ENCODE measurements around the gene DCP1A.
"Not testable (repeated sequence)": the region's sequence is repeated elsewhere in the genome, so short reads cannot be mapped to it uniquely, and the experiment has no call there.

Gene DCP1A

DNA sequence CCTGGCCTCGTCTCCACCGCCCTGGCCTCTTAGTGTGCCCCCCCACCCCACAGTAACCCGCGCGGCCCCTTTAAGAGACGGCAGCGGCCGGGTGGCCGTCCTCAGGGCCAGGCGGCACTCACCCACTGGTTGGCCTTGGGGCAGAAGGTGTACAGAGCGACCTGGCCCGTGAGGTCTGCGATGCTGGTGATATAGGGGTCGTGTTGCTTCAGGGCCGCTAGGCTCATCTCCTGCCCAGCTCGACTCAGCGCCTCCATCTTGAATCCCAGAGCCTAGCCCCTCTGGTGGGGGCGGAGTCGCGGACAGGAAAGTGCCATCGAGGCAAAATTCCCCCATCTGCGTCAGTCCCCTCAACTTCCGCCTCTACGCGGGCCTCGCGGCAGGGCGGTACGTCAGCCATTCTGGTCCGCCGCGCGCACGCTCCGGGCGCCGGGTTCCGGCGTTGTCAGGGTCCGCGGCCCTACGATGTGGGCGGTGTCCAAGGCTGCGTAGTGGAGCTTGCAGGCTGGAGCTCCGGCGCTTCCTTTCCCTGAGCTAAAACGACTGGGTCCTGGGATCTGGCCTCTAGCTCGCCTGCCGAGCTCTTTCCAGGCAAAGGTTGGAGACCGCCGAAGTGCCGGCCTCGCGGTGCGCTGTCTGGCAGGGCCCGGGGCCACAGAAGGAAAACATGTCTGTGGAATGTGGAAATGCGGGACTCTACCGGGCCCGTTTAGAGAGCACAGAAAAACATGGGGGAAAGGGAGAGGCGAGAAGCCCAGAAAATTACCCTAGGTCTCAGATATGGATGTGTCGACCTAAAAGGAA, at the start of gene DCP1A:
Gene DCP1A, minus strand, starts transcription at position 283 of the 804 bp plus-strand sequence. Its CDS starts 26 bp downstream, at position 257.
- DNase-seq (ENCODE audit: low spot score) = peak; percentile 97

DNA sequence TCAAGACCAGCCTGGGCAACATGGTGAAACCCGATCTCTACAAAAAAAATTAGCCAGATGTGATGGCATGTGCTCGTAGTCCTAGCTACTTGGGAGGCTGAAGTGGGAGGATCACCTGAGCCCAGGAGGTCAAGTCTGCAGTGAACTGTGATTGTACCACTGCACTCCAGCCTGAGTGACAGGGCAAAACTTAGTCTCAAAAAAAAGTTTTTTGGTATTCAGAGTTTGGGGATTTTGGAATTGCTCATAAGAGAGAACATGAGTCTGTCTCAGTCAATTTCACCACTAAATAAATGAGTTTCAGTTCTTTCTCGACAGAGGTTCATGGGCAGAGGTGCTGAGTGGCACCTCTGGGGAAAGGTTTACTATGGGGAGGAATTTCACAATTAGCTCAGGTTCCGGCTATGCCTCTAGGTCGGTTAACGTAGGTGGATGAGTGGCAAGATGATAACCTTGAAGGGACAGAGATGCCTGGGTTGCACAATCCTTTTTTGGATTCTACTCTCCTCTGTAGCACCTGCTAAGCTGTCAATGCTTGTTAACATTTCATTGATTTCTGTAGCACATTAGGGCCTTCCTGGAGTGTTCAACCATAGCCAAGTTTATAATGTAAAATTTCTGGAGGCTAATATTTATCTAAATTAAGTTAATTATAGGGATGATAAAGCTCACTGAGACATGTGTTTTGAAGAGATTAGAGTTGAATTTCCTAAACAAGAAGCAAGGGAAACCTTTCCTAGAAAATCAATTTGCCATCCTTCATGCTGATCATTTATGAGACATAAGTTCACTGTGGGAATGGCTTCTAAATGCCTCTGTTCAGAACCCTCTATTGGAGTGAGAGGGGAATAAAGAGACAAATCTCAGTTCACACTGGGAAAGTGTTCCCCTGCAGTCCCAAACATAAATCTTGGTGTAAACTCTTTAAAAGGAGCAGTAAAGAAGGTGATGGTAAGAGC, 37.4 kb upstream of the DCP1A start:
- no peak for DNase-seq (ENCODE audit: low spot score)

DNA sequence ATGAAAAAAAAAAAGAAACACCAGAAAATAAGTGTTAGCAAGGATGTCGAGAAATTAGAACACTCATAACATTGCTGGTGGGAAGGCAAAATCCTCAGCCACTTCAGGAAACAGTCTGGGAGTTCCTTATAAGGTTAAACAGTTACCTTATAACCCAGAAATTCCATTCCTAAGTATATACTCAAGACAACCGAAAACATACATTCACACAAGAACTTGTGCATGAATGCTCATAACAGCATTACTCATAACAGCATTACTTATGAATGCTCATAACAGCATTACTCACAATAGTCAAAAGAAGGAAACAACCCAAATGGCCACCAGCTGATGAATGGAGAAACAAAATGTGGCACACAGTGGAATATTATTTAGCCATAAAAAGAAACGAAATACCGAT, 34.8 kb upstream of the DCP1A start:
- DNase-seq (ENCODE audit: low spot score) = no peak

DNA sequence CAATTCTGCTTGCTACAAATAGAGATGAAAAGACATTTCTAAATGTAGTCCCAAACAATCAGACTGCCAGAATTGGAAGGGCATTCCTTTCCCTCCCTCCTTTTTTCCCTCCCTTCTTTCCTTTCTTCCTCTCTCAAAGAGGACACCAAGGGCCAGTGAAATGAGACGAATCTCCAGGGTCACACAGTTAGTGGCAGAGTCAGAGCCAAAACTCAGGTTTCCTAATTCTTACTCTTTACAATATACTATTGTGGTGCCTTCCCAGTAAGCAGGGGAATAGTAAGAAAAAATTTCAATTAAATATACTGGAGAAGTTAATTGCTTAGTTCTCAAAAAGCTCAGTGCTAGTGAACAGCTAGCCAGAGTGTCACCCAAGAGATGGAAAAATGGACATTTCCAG, 33.0 kb upstream of the DCP1A start:
- no peak for DNase-seq (ENCODE audit: low spot score)

DNA sequence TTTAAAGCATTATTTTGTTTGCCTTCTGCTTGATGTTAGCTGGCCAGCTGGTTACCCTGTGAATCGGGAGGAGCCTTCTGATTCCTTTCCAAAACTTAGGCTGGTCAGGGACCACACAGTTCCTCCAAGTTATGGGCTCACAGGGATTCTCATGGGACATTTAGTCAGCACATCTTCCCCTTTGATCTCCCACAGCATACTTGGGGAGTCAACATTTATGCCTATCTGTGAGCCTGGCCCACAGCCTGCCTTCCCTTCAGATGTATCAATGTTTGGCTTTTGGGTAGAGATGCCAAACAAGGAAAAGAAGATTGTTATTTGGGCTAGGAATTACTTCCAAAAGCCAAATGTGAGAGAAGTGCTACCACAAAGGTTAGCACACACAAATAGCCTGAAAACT, 32.6 kb upstream of the DCP1A start:
- no peak for DNase-seq (ENCODE audit: low spot score)

DNA sequence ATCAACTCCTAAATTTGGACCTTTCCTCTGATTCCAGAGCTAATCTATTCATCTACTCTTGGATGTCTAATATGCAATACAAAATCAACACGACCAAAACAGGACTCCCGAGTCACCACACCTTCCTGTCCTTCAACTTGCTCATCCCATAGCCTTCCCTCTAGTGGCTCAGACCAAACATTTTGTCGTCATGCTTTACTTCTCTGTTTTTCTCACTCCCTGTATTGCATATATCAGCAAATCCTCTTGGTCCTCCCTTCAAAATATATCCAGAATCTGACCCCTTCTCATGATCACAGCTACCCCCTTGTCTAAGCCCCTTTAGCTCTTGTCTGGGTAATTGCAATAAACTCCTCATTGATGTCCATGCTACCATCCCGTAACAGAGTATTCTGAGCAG, 30.5 kb upstream of the DCP1A start:
- no peak for DNase-seq (ENCODE audit: low spot score)

DNA sequence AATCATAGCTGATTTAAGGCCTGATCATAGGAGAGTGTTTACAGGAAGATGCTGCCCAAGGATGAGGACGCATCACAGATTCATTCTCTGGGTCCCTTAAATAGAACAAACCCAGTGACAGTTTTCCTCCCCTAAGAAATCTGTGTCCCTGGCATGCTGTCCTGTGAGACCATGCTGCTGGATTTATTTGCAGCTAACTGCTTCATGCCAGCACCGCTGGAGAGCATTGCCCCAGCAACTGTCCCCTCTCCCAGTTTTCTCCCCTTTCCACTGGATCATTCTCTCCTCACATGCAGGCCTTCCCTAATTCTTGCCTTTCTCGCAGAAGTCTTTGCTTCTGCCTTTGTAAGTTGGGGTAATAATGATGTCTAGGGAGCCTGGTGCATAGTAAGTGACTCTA, 29.3 kb upstream of the DCP1A start:
- DNase-seq (ENCODE audit: low spot score) = no peak

DNA sequence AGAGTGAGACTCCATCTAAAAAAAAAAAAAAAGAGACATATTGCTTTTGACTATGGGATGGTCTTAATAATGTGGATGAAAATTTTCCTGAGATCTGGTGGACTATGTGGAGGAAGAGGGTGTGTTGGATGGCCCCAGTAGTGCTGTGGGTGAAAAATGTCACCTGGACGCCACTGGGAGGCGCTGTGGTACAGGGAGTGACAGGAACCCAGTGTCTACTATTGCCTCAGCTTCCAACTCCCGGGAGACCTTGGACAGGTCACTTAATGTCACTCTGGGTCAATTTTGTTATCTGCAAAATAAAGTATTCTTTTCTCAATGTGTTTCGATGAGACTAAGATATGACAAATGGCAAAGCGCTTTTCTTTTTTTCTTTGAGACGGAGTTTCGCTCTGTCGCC, 27.7 kb upstream of the DCP1A start:
- DNase-seq (ENCODE audit: low spot score) = peak; percentile 65

DNA sequence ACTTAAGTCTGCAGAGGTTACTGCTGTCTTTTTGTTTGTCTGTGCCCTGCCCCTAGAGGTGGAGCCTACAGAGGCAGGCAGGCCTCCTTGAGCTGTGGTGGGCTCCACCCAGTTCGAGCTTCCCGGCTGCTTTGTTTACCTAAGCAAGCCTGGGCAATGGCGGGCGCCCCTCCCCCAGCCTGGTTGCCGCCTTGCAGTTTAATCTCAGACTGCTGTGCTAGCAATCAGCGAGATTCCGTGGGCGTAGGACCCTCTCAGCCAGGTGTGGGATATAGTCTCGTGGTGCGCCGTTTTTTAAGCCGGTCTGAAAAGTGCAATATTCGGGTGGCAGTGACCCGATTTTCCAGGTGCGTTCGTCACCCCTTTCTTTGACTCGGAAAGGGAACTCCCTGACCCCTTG, 23.4 kb upstream of the DCP1A start:
- DNase-seq (ENCODE audit: low spot score) = not testable (repeated sequence)

DNA sequence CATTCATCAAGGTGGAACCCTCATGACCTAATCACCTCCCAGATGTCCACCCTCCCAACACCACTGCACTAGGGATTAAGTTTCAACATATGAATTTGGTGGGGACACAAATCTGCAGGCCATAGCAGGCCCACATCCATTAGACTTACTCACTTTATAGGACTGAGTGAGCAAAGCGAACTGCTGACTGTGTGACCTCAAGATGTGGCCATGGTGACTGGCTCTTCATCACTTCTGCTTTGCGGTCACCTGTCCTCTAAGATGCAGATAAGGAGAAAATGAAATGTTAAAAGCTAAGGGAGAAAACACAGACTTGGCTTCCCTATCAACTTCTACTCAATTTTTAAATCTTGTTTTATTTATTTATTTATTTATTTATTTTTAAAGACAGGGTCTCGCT, 14.5 kb upstream of the DCP1A start:
- no peak for DNase-seq (ENCODE audit: low spot score)

DNA sequence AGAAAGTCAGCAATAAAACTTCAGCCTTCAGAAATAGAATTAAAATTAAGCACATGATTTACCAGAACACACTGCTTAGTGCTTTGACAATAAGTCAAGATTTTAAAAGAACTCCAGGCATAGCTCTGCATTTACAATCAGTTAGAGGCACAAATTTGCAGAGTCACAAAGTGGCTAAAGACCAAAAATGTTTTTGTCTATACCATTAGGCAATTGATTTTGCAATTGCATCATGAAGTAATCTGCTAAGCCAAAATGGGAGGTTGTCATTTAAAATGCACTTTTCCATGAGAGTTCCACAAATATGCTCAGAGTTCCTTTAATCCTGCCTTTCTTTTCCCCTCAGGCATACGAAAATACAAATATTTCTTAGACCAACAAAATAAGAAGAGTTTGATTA, 10.1 kb upstream of the DCP1A start:
- DNase-seq (ENCODE audit: low spot score) = no peak

DNA sequence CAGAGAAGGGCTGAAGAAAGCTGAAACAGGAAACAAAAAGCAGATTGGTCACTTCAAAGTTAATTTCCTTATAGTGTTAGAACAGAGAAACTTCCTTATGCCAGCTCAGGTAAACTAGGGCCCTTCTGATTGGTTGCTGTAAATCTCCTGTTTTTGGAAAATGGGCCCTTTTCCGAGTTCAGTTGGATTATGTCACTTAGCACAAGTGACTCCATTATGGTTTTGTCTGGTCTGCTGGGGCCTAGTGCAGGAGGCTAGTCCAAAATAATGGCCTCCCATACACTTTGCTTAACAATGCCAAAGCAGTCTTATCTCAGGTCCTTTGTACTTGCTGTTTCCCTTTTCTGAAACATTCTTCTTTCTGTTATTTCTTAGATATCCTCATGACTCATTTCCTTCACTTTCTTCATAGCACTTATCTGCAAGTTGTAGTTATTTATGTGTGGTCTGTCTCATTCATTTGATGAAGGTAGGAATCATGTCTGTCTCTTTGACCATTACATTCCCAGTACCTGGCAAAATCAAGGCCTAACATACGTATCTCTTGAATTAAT, 7.7 kb upstream of the DCP1A start:
- DNase-seq (ENCODE audit: low spot score) = no peak

DNA sequence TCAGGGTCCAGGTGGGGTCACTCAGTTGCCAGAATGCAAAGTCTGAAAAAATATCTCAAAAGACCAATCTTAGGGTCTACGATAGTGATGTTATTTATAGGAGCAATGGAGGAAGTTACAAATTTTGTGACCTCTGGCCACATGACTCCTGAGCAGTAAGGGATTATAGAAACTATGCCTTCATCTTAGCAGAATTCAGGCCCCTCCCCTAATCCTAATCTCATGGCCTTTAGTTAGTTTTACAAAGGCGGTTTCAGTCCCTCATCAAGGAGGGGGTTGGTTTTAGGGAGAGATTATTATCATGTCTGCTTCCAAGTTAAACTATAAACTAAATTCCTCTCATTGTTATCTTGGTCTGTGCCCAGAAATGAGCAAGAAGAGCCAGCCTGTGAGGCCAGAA, 5.9 kb upstream of the DCP1A start:
- DNase-seq (ENCODE audit: low spot score) = no peak

DNA sequence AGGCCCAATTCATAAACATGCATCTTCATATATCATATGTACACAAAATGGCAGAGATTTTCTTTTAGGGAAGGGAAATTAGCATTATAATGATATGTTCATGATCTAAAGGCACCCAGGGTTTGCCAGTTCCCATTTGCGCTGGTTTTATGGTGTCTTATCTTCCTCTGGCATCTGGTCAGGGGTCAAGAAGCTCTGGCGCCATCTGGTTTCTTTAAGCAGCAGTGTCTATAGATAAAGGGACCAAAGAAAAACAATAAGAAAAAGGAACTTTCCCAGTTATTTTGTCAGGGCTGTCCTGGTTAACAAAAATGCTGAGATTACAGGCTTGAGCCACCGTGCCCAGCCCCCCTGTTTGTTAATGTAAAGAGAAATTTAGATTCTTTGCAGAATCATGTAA, 3.3 kb upstream of the DCP1A start:
- no peak for DNase-seq (ENCODE audit: low spot score)

DNA sequence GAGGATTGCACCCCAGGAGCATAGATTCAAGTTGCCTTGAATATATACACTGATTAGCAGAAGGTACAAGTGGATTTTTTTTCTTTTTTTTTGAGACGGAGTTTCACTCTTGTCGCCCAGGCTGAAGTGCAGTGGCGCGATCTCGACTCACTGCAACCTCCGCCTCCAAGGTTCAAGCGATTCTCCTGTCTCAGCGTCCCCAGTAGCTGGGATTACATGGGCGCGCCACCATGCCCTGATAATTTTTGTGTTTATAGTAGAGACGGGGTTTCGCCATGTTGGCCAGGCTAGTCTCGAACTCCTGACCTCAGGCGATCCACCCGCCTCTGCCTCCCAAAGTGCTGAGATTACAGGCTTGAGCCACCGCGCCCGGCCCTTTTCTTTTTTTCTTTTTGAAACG, 775 bp upstream of the DCP1A start:
- not testable (repeated sequence) for DNase-seq (ENCODE audit: low spot score)

DNA sequence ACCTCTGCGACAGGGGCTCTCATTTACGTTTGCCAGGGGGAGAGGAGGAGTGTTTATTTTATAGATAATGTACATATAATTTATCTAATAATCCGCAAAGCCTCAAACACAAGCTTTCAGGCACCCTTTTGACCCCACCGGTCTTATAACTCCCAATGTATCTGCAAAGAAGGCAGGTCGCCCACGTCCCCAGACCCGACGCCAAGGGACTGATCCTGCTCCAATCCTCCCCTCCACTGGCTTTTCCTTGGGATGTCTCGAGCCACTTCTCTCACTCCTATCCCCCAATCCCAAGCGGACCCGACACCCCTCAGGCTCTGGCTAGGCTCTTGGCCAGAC, 452 bp downstream of the DCP1A start:
- DNase-seq (ENCODE audit: low spot score) = no peak

DNA sequence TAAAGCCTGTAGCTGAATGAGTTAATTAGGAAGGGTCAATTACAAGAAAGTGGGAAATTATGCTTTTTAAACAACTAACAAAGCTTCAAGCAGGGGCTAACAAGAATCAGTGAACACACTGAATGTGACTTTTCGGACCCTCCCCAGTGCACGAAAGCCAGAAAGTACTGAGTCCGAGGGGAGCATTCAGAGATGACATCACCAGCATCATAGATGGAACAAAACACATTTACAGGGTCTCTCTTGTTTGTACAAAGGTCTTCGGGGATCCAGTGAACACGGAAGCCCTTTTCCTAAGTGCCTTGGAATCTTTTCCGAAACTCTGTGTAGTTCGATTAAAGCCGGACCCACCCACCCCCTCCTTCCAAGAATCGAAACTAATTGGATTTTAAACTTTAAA, 829 bp downstream of the DCP1A start:
- peak; percentile 19 for DNase-seq (ENCODE audit: low spot score)

DNA sequence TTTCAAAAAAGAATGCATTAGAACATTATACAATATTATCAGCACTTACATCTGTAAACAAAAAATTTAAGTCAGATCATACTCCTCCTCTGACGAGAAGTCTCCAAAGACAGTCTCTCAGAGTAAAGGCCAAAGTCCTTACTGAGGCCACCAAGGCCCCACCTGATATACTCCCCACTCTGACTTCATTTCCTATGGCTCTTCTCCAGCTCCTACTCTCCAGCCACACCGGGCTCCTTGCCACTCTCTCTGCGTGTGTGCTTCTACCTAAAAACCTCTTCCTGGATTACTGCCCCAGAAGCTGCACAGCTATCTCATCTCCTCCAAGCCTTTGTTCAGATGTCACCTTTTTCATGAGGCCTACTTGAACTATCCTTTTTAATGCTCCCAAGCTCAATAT, 5.0 kb downstream of the DCP1A start:
- no peak for DNase-seq (ENCODE audit: low spot score)

DNA sequence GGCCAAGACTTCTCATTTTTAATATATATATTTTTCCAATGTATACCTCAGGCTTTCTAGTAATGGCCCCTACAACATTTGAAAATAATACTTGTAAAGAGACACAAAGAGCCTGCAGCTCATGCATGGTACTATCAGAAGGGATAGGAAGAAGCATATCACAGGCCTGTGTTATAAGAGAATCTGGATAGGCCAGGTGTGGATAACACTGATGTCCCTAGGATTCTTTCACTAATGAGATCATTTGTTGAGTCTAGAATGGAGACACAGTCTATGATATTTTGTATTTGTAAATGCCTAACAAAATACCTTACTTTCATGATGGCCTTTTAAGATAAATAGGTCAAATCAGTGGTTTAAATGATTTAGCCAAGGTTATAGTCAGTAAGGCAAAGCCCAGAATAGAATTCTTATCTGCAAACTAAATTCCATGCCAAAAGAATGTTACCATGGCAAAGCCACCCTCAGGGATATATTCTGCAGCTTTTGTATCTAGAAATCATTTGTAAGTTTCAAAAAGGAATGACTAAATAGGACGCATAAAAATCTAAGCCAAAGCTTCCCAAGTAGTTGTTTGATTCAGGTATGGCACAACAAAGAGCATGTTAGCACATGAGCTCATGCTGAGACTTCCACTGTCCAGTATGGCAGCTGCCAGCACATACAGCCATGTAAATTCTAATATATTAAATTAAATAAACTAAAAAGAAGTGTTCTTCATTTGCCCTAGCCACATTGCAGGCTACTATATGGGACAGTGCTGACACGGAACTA, 10.0 kb downstream of the DCP1A start:
- no peak for DNase-seq (ENCODE audit: low spot score)

DNA sequence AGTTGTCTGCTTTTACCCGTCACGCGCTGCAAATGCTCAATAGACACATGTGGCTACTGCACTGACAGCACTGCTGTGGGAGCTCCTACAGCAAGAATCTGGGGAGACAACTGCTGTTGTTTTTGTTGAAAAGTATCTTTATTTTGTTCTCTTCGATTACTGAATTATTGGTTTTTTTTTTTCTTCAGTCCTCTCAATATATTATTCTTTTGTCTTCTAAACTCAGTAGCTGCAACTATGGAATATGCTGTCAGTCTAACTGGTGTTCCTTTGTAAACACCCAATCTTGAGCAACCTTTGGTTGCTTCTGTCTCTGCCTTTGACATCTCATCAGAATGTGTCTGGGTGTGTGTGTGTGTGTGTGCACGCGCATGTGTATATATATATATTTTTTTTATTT, 12.6 kb downstream of the DCP1A start:
- no peak for DNase-seq (ENCODE audit: low spot score)

DNA sequence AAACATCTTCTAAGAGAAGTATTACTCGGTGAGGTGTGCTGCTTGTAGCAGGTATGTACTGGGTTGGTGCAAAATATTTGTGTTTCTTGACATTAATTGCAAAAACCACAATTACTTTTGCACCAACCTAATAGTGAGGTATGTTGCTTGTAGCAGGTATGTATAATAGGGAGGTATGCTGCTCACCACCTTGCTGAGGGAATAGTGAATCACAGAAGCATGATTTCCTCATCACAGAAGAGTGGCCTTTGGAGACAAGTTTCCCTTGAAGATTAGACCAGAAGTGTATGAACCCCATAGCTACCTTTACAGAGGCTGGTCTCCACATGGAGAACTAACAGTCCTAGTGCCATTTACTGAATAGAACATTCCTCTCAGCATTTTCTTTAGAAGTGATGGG, 15.5 kb downstream of the DCP1A start:
- DNase-seq (ENCODE audit: low spot score) = no peak

DNA sequence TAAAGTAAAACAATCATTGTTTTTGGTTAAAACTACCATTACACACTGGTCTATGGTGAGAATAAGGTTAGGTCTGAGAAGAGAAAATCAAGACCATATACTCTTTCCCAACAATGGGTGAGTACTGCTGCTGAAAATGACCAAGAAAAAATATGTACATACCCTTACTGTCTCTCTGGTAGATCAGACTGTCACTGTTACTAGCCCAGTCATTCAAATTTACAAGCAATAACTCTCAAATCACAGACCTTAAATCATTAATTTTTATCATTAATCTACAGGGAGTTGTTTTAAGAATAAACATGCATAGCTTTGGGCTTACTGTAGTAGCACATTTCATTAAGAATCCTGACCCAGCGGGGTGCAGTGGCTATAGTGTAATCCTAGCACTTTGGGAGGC, 17.4 kb downstream of the DCP1A start:
- DNase-seq (ENCODE audit: low spot score) = no peak

All from AG20443 (cell line).